D721Med (cell line): ENCODE measurements around the gene TSKS.

ENCODE experiments used
- DNase-seq: peaks from one replicate; pipeline ENCODE4 v3.0.0; 2011; ENCODE audit warnings: low spot score; ENCODE audit not compliant: insufficient read length
- FAIRE-seq: peaks from 2 replicates; lab custom pipeline; 2011; peaks lifted over from hg19 to GRCh38; lab: Jason Lieb, UNC
- TF ChIP-seq, protein P1 (sequence below): IDR thresholded peaks from 2 replicates; pipeline ENCODE4 v1.5.1; 2012; ENCODE audit warnings: mild to moderate bottlenecking, control low read depth; ENCODE audit not compliant: insufficient read depth; ENCODE audit errors: missing control alignments

The TSKS gene

DNA sequence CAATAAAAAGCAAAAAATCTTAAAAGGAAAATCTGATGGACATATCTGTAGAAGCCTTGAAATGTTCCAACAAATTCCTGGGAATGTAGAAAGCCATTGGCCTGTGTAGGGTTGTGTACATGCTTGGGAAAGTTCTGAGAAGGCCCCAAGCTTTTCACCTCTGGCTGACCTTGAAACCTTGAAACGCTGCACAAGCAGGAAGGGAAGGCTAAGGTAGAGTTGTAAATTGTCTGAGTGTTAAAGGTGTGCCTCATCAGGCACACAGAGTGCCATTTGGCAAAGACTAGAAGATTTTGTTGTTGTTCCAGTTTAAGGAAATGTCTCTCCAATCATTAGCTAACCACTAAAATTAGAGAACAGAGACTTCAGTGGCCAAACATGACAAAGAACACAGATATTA, 10.4 kb downstream of the TSKS start:
- FAIRE-seq (no peak), DNase-seq (no peak)
- TF ChIP-seq, protein P1, sequence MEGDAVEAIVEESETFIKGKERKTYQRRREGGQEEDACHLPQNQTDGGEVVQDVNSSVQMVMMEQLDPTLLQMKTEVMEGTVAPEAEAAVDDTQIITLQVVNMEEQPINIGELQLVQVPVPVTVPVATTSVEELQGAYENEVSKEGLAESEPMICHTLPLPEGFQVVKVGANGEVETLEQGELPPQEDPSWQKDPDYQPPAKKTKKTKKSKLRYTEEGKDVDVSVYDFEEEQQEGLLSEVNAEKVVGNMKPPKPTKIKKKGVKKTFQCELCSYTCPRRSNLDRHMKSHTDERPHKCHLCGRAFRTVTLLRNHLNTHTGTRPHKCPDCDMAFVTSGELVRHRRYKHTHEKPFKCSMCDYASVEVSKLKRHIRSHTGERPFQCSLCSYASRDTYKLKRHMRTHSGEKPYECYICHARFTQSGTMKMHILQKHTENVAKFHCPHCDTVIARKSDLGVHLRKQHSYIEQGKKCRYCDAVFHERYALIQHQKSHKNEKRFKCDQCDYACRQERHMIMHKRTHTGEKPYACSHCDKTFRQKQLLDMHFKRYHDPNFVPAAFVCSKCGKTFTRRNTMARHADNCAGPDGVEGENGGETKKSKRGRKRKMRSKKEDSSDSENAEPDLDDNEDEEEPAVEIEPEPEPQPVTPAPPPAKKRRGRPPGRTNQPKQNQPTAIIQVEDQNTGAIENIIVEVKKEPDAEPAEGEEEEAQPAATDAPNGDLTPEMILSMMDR: no peak

DNA sequence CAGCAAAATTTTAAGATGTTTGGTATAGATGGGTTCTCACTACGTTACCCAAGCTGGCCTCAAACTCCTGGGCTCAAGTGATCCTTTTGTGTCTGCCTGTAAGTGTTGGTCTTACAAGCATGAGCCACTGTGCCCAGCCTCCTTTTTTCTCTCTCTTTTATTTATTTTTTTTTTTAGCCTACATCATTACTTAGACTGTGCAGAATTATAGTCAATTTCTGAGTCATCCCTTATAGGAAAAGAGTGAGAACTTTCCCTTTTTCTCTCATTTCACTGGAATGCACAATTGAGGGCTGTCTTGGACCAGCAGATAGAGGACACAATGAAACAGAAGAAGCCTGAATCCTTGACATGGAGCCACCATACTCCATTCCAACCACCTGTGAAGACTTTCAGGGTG, 13.3 kb downstream of the TSKS start:
- FAIRE-seq (no peak), DNase-seq (no peak)
- TF ChIP-seq, protein P1: no peak

DNA sequence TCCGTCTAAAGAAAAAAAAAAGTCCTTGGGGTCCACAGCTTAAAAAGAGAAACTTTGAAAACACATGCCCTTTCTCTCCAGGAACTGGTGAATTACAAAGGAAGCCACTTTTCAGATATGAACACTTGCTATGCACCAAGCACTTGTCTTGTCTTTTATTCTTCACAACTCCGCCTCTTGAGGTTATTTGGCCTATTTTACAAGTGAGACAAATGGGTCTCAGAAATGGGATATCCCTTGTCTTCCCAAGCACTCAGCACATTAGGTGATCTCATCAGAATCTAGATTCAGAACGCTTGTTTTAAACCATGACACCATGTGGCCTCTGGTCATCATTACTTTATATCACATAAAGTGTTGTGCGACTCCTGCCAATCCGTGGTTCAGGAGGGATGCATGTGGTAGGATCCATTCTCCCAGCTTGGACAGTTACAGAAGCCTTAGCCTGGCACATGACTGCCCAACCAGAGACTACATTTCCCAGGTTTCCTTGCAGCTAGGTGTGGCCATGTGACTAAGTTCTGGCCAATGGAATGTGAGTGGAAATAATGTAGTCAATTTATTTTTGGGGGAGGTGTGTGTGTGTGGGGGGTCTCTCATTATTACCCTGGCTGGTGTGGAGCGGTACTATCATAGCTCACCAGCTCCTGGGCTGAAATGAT, 13.9 kb downstream of the TSKS start:
- TF ChIP-seq, protein P1: no peak
- DNase-seq (no peak), FAIRE-seq (no peak)

DNA sequence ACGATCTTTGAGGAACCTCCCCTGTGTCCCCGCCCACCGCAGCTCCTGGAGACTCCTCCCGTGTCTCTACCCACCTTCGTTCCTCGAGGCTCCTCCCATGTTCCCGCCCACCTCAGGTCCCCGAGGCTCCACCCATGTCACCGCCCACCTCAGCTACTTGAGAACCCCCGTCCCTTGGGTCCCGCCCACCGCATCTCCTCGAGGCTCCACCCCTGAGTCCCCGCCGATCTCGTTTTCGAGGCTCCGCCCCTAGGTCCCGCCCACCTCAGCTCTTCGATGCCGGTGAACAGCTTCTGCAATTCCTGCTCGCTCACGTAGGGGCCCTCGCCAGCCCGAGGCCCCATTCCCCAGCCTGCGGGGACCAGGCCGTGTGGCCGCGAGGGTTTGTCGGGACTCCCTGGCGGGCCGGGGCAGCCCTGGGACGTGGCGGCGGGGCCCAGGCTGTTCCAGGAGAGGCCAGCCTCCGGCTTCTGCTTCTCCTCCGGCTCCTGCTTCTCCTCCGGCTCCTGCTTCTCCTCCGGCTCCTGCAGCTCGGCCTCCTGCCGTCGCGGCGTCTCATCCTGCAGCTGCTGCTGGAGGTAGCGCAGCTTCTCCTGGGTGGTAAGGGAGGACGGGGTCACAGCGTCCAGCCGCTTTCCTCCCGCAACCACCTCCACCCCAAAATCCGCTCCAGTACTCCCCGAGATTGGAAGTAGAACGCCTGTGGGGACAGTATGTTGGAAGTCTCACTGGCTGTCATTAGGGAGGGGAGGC, 16.7 kb downstream of the TSKS start:
- TF ChIP-seq, protein P1: no peak
- DNase-seq: no peak
- FAIRE-seq: no peak

DNA sequence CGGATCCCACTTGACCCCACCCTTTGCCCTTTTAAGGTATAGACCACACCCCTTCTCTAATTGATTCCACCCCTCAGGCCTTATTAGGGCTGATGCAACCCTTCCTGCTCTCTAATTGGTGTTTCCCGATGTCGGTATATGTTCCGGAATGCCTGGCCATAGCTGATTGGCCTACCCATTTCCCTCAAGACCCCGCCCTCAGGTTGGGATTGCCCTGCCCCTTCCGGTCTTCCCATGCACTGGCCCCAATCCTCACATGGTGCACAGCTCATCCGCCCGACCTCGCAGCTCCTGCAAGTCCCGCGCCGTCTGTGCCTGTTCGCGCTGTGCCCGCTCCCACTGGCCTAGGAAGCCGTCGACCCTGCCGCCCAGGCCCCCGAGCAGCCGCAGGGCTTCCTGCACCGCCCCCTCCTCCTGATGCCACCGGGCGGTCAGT, 18.1 kb downstream of the TSKS start:
- no peak for DNase-seq
- TF ChIP-seq, protein P1: no peak
- FAIRE-seq: no peak

DNA sequence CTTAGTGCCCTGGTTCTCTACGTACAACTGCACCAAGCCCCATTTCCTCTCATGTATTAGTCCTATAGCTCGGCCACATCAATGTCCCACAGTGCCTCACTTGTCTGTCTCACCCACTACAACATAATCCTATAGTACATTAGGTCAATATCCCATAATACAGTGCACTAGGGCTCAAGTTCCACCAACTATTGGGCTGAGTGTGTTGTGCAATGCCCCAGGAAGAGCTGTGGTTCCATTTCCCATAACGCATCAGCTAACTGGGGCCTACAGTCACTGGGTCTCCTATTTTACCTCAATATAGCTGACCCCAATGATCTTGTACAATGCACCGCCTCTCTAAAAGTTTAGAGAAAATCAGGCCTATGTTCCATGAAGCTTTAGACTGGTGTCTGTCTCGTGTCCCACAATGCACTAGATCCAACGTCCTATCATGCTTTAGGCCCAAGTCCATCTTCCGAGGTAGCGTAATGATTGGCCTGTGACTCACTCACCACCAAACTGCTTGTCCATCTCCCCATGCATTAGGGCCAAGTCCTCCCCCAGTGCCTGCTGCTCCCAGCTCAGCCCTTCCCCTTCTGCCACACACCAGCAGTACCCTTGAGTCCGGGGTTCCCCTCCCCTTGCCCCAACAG, 21.8 kb downstream of the TSKS start:
- DNase-seq (no peak), FAIRE-seq (no peak)
- TF ChIP-seq, protein P1: no peak
